ENCODE data around the gene NOLC1. TPM values are rescaled to one million over a fixed set of nuclear protein-coding genes. Genes with fewer than 3 reads are reported as not detected.

The NOLC1 gene
- total RNA-seq = 10 to 100 TPM; 28.7 to 83.8 (median 48.5) TPM

DNA sequence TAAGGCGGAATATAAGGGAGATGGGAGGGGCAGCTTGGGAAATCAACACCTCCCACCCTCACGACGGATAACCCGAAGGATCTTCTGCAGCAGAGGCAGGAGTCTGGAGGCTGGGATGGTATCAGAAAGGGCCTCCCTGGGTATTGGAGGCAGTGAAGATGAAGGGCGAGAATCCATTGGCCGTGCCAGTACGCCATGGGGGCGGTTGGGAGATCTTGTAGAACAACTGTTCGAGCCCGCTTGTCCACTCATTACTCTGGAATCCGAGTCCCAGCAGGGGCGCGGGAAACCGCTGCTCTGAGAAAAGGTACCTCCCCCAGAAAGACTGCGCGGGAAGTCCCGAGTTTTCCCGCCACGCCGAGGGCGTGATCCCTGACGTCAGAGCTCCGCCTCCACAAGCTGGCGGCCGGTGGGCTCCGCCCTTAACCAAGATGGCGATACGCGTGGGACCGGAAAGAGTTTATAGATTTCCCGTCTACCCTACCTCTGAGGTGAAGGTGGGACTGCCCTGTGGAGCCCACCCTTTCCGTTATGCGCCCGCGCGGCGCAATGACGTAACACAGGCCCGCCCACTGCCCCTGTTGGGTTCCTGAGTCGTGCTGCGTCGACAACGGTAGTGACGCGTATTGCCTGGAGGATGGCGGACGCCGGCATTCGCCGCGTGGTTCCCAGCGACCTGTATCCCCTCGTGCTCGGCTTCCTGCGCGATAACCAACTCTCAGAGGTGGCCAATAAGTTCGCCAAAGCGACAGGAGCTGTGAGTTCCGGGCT is at the start of gene NOLC1:
TSS of gene NOLC1 (plus strand) at position 616 of the 771 bp plus-strand sequence. CDS start at position 638, 22 bp downstream.
- 6% methylated on average over 28 of the region's 59 CpGs for WGBS
- TF ChIP-seq POLR2A (IDR thresholded peaks at IDR 0.05; ENCODE audit: low read depth) (peak; percentile 60), POLR2AphosphoS5 (IDR thresholded peaks at IDR 0.05) (peak; percentile 97 to 99), CTCF (IDR thresholded peaks at IDR 0.05) (peak in 1 of 3 experiments; percentile 18), EP300 (IDR thresholded peaks at IDR 0.05) (peak; percentile 92)
- Histone ChIP-seq H3K27me3 (no peaks in the 10 kb centered on the region), H3K9me3 (no peaks in the 10 kb centered on the region), H3K36me3 (peaks cover 23 to 67% (median 60%) of the 10 kb centered on the region in 4 donors), H3K4me1 (peaks cover 24 to 34% (median 28%) of the 10 kb centered on the region in 4 donors), H3K27ac (replicated peaks in 1 of 4) (peak within 1 kb of the TSS; percentile 83 to 98 (median 90)), H3K4me3 (peak within 1 kb of the TSS; percentile 73 to 89 (median 86))
- peak; percentile 100 for DNase-seq (ENCODE audit: extremely low spot score)
- intact Hi-C loops (cut with DNase I) = loop anchor here (5.0 to 10.0 kb wide), 2 partner anchors 335 to 353 kb away; partner anchors contain the start of genes ACTR1A, OGA and SUFU

- Histone ChIP-seq H3K36me3 (peaks cover 7 to 19% (median 11%) of the 10 kb centered on the region in 4 donors), H3K27me3 (no peaks in the 10 kb centered on the region), H3K27ac (replicated peaks in 1 of 4) (no peak overlapping the region), H3K4me1 (no peaks in the 10 kb centered on the region), H3K9me3 (no peaks in the 10 kb centered on the region), H3K4me3 (no peak overlapping the region)
- no peak for DNase-seq (ENCODE audit: extremely low spot score)
- TF ChIP-seq POLR2AphosphoS5 (IDR thresholded peaks at IDR 0.05) (no peak), EP300 (IDR thresholded peaks at IDR 0.05) (no peak), POLR2A (IDR thresholded peaks at IDR 0.05; ENCODE audit: low read depth) (no peak), CTCF (IDR thresholded peaks at IDR 0.05) (no peak)
- 75% methylated on average over 1 of the region's 1 CpG for WGBS
- intact Hi-C loops (cut with DNase I) = no loop called here
Measured at GRCh38 chr10:102102421-102102820, 49.8 kb upstream of the NOLC1 start.

DNA sequence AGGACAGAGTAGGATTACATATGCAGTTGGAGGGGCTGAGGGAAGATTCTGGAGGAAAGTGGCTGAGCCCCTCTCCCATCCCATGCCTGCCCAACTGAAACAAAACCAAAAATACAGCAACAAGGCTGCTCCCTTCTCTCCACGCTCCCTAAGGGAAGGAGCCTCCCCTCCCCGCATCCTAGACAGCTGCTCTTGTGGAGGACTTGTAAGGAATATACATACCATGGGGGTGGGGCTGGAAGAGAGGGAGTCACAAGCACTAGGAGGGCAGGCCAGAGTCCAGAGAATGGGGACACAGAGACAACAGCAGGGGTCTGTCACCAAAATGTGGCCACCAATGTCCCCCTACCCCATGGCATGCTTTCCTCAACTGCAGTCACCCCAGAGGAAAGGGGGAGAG is 45.2 kb upstream of the NOLC1 start:
- H3K36me3 ChIP-seq = peaks cover 47 to 54% (median 52%) of the 10 kb centered on the region in 4 donors
- H3K4me1 ChIP-seq = peaks cover 0 to 9% (median 4%) of the 10 kb centered on the region in 4 donors
- intact Hi-C loops (cut with DNase I) = no loop called here
- no peak for TF ChIP-seq POLR2AphosphoS5 (IDR thresholded peaks at IDR 0.05)
- no peak for TF ChIP-seq EP300 (IDR thresholded peaks at IDR 0.05)
- no peak for TF ChIP-seq POLR2A (IDR thresholded peaks at IDR 0.05; ENCODE audit: low read depth)
- no peak for TF ChIP-seq CTCF (IDR thresholded peaks at IDR 0.05)
- no peak for DNase-seq (ENCODE audit: extremely low spot score)
- H3K9me3 ChIP-seq = no peaks in the 10 kb centered on the region
- no CpG with 5 or more reads among the region's 2 CpGs for WGBS
- no peak overlapping the region for H3K4me3 ChIP-seq
- no peaks in the 10 kb centered on the region for H3K27me3 ChIP-seq
- peak overlapping the region in 1 of 4 donors; percentile 23 for H3K27ac ChIP-seq (replicated peaks in 1 of 4)

DNA sequence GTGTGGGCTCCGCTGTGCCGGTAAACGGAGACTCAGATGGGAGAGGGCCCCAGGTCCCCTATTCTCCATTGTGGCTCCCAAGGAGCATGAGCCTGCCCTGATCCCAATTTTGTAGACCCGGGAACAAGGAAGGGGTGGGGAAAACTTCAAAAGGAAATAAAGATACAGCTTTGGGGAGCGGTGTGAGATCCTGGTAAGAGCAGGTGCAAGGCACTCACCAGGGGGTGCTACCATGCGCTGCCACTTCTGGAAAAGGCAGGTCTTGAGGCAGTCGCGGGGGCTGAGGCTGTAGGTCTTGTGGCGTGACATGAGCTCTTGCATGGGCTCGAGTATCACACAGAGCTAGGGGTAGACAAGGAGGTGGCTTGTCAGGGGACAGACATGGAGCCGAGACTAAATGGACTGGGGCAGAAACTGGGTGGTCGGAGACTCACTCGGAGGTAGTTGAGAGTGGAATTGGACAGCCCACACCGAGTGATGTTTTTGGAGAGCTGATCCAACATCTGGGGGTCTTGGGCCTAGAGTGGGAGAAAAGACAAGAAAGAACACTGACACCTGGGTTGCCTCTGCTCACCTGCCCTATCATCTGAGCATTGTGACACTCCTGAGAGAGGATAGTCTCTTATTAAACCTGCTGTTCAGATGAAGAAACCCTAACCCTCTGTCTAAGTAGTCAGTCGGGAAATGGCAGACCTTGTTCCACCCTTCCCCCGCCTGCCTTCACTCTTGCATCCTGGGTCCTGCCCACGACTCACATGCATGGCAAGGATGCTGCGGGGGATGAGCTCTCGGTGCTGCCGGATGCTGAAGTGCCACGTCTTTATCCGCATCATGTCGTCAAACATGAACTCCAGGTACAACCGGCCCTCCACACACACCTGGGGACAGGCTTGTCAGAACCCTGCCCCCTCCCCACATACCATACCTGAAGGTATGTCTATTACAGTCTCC is 42.7 kb upstream of the NOLC1 start:
- Histone ChIP-seq H3K36me3 (peaks cover 47 to 54% (median 52%) of the 10 kb centered on the region in 4 donors), H3K27me3 (no peaks in the 10 kb centered on the region), H3K4me1 (peaks cover 20 to 33% (median 28%) of the 10 kb centered on the region in 4 donors), H3K27ac (replicated peaks in 1 of 4) (no peak overlapping the region), H3K9me3 (no peaks in the 10 kb centered on the region), H3K4me3 (no peak overlapping the region)
- DNase-seq (ENCODE audit: extremely low spot score) = no peak
- no peak for TF ChIP-seq POLR2A (IDR thresholded peaks at IDR 0.05; ENCODE audit: low read depth)
- intact Hi-C loops (cut with DNase I) = no loop called here
- 90% methylated on average over 23 of the region's 24 CpGs for WGBS
